GM12891 (cell line): ENCODE results near the gene TAF5.
A peak's percentile ranks its signal among the peaks of the same experiment; 100 is the strongest.
"Not testable (repeated sequence)": the region's sequence is repeated elsewhere in the genome, so short reads cannot be mapped to it uniquely, and the experiment has no call there.

ENCODE experiments used
- DNase-seq: peaks from one replicate; pipeline ENCODE4 v3.0.0; 2011; ENCODE audit warnings: low spot score; ENCODE audit not compliant: insufficient read length
- FAIRE-seq: peaks from 2 replicates; lab custom pipeline; 2011; peaks lifted over from hg19 to GRCh38; lab: Jason Lieb, UNC
- PAX5 ChIP-seq: IDR thresholded peaks from 2 replicates; pipeline ENCODE4 v1.6.1; 2011; ENCODE audit warnings: low read length, moderate library complexity, mild to moderate bottlenecking; ENCODE audit not compliant: insufficient read depth, severe bottlenecking
- POLR2A ChIP-seq: IDR thresholded peaks from 2 replicates; pipeline ENCODE4 v1.6.1; 2011; ENCODE audit warnings: low read depth, low read length, control low read depth
- POLR2AphosphoS5 ChIP-seq: IDR thresholded peaks from 2 replicates; pipeline ENCODE4 v1.6.1; 2011; ENCODE audit warnings: low read depth, low read length, control low read depth
- POU2F2 ChIP-seq: IDR thresholded peaks from 2 replicates; pipeline ENCODE4 v1.6.1; 2011; ENCODE audit warnings: low read depth, mild to moderate bottlenecking, control low read depth, low read length, moderate library complexity
- SPI1 ChIP-seq: IDR thresholded peaks from 2 replicates; pipeline ENCODE4 v1.6.1; 2011; ENCODE audit warnings: low read depth, low read length, control low read depth
- TAF1 ChIP-seq: IDR thresholded peaks from 2 replicates; pipeline ENCODE4 v1.6.1; 2011; ENCODE audit warnings: low read depth, low read length, control low read depth

Gene TAF5

DNA sequence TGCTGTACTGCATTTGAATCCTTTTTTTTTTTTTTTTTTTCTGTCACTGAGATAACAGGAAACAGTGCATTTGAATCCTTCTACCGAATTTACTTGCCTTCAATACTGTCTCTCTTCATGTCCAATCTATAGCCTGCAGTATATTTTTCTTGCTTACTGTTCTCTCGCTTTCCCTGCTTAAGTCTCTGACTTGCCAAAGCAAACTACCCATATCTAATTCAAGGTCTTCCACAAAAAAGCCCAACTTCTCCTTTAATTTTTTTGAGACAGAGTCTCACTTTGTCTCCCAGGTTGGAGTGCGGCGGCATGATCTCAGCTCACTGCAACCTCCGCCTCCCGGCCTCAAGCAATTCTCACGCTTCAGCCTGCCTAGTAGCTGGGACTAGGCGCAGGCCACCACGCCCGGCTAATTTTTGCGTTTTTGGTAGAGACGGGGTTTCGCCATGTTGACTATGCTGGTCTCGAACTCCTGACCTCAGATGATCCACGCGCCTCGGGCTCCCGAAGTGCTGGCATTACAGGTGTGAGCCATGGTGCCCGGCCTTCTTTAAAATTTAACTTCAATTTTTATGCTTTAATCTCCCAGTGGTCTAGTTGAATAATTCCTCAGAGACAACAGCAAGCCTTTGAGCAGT, 29.5 kb downstream of the TAF5 start:
- FAIRE-seq: no peak
- no peak for TF ChIP-seq POLR2A
- no peak for TF ChIP-seq POLR2AphosphoS5
- no peak for TF ChIP-seq PAX5
- no peak for TF ChIP-seq POU2F2
- no peak for TF ChIP-seq TAF1
- no peak for TF ChIP-seq SPI1
- no peak for DNase-seq

DNA sequence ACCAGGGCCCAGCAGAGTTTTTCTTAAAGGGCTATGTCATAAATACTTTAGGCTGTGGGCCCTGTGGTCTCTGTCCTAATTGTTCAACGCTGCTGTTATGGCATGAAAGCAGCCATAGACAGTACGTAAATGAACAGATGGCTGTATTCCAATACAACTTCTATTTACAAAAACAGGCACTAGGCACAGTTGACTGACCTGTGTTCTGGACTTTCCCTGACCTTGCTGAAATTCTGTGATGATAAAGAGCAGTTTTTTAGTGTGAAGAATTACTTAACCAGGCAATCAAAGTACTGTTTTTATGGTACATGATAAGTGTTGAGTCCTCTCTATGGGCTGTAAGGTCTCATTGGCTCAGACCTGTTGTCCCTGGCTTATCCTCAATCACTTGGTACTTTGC, 45.8 kb downstream of the TAF5 start:
- FAIRE-seq (no peak), DNase-seq (no peak)
- TF ChIP-seq PAX5 (no peak), POU2F2 (no peak), SPI1 (no peak), POLR2A (no peak)

DNA sequence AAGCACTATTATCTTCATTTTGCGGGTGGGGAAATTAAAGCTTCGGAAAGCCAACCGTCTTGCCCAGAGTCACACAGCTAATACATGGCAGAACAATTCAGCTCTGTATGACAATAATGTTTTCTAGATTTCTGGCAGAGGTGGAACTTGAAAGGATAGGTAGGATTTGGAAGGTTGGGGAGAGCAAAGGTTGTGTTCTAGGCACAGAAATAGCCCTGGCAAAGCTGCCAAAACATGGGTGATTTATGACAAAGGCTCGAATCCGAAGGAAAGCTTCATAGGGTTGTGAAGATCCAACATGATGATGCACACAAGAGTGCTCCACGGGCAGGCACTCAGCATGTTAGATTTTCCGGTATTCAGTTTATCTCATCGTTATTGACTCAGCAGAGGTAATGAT, 47.8 kb downstream of the TAF5 start:
- no peak for DNase-seq
- FAIRE-seq: no peak
- TF ChIP-seq POLR2AphosphoS5 (no peak), POLR2A (no peak), SPI1 (no peak), PAX5 (no peak), TAF1 (no peak), POU2F2 (no peak)

DNA sequence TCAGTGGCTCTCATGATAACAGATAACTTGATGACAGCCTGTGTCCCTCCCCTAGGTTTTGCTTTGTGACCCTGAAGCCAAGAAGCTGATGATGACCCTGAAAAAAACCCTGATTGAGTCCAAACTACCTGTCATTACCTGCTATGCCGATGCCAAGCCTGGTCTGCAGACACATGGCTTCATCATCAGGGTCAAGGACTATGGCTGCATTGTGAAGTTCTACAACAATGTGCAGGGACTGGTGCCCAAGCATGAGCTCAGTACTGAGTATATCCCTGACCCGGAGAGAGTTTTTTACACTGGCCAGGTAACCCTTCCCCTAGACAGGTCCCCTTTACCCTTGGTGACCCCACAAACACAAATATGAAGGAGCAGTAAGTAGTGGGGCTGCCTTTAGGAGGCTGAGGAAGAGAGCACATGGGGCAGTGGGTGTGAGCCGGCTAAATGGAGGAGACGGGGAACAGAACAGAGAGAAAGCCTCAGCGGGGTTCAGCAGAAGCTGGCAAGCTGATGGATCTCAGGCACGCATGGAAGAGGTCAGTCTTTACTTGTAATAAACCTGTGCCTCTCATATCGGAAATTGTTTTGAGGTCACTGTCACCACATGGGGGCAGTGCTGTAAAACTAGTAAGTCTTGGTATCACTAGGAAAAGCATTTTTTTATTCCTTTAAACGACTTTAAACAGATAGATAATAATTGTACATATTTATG, 48.8 kb downstream of the TAF5 start:
- FAIRE-seq: peak; percentile 41
- DNase-seq: no peak
- TF ChIP-seq POLR2A (no peak), SPI1 (no peak), POU2F2 (no peak), PAX5 (no peak), TAF1 (no peak), POLR2AphosphoS5 (no peak)

DNA sequence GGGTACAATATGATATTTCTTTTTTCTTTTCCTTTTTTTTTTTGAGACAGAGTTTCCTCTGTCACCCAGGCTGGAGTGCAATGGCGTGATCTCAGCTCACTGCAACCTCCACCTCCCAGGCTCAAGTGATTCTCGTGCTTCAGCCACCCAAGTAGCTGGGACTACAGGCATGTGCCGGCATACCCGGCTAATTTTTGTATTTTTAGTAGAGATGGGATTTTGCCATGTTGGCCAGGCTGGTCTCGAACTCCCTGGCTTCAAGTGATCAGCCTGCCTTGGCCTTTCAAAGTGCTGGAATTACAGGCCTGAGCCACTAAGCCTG, 49.3 kb downstream of the TAF5 start:
- not testable (repeated sequence) for DNase-seq, FAIRE-seq

DNA sequence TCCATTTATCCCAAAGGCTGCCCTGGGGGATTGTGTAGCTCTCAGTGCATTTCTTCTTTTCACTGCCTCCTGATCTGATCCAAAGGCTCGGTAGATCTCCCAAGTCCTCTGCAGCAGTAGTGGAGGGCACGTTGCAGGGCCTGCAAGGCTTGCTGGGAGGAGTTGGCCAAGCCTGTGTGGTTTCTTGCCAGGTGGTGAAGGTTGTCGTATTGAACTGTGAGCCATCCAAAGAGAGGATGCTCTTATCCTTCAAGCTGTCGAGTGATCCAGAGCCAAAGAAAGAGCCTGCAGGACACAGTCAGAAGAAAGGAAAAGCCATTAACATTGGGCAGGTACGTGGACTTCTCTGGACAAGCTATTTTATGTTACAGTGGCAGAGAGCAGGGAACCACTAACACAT, 49.8 kb downstream of the TAF5 start:
- no peak for DNase-seq
- FAIRE-seq: no peak
- TF ChIP-seq PAX5 (no peak), TAF1 (no peak), POLR2A (no peak), POU2F2 (no peak), POLR2AphosphoS5 (no peak), SPI1 (no peak)

DNA sequence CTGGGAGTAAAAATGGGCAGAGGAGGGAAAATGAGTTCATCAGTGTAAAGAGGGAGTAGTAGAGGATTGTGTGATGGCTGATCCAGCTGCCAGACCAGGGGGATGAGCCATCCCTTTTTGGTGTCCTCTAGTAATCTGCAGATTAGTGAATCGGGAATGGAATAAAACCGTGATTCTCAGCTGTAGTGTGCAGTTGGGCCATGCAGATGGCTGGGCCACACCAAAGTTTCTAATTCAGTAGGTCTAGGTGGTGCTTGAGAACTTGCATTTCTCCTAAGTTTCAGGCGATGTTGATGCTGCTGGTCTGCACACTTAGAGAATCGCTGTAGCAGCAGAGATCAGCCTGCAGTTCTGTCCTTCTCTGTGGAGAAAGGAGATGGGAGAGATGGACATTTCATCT, 51.3 kb downstream of the TAF5 start:
- DNase-seq: no peak
- no peak for TF ChIP-seq POU2F2
- TF ChIP-seq TAF1: no peak
- no peak for TF ChIP-seq SPI1
- no peak for TF ChIP-seq PAX5
- no peak for TF ChIP-seq POLR2A
- no peak for TF ChIP-seq POLR2AphosphoS5
- FAIRE-seq: no peak

DNA sequence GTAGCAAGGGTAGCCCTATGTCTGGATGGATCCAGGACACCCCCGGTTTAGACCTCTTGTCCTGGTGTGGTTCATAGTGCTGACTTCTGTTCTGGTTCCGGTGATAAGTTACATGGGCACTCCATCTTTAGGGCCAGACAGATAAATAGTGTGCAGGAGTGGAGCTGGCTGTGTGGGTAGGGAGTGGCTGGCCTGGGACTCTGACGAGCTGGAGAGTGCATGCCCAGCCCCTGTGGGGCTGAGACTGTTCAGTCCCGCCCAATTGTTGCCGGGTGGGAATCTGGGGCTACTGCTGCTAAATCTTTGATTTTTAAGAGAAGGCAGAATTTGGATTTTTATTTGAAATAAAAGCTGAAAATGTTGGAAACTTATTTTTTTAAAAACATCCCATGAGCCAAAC, 56.0 kb downstream of the TAF5 start:
- DNase-seq: no peak
- TF ChIP-seq POLR2A: no peak
- no peak for TF ChIP-seq PAX5
- no peak for TF ChIP-seq POU2F2
- no peak for TF ChIP-seq SPI1
- no peak for TF ChIP-seq POLR2AphosphoS5
- TF ChIP-seq TAF1: no peak
- no peak for FAIRE-seq

DNA sequence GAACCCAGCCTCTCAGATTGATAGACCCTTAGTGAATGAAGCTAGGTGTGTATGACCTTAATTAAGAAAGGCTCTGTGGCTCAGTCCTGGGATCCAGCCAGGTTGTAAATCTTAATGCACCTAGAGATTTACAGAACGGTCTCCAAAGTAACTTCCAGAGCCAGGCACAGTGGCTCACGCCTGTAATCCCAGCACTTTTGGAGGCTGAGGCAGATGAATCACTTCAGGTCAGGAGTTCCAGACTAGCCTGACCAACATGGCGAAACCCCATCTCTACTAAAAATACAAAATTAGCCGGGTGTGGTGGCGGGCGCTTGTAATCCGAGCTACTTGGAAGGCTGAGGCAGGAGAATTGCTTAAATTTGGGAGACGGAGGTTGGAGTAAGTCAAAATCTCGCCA, 60.1 kb downstream of the TAF5 start:
- DNase-seq (no peak), FAIRE-seq (no peak)
- TF ChIP-seq POLR2AphosphoS5 (no peak), POLR2A (no peak), PAX5 (no peak), POU2F2 (no peak), TAF1 (no peak), SPI1 (no peak)

DNA sequence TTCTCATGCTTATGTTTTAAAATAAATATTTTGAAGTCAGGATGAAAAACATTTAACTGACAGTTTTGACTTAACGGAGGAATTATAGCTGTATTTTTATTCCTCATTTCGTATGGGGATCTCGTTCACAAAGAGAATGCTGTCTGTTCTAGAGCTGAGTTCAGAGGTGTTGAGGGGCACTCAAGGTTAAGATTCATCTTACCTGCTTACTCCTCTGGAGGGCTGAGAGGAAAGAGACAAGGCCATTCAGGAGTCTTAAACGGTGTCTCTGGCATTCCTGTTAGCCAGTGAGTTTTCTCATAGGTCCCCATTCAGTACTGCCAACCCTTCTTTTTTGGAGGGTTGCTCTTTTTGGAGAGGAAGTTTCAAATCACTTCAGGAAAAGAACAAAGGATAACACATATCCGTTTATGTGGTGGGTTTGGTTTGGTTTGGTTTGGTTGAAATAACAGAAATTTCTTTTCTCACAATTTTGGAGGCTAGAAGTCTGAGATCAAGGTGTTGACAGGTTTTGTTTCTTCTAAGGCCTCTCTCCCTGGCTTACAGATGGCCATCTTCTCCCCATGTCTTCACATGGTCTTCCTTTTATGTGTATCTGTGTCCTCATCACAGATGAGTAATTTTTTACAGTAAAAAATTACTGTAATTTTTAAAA, 61.3 kb downstream of the TAF5 start:
- FAIRE-seq: no peak

More for the DNA sequence above, 61.3 kb downstream of the TAF5 start:
- TF ChIP-seq POLR2AphosphoS5 (no peak), POU2F2 (no peak), SPI1 (no peak), TAF1 (no peak), PAX5 (no peak), POLR2A (no peak)
- DNase-seq: no peak
